ENCODE results near the gene TRAK1.

TRAK1 gene

GRCh38 chr3:42267878-42268277, 176.7 kb downstream of the TRAK1 start:
- no peak for DNase-seq (ENCODE audit: low read depth)
- TF ChIP-seq, protein P1, sequence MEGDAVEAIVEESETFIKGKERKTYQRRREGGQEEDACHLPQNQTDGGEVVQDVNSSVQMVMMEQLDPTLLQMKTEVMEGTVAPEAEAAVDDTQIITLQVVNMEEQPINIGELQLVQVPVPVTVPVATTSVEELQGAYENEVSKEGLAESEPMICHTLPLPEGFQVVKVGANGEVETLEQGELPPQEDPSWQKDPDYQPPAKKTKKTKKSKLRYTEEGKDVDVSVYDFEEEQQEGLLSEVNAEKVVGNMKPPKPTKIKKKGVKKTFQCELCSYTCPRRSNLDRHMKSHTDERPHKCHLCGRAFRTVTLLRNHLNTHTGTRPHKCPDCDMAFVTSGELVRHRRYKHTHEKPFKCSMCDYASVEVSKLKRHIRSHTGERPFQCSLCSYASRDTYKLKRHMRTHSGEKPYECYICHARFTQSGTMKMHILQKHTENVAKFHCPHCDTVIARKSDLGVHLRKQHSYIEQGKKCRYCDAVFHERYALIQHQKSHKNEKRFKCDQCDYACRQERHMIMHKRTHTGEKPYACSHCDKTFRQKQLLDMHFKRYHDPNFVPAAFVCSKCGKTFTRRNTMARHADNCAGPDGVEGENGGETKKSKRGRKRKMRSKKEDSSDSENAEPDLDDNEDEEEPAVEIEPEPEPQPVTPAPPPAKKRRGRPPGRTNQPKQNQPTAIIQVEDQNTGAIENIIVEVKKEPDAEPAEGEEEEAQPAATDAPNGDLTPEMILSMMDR (IDR thresholded peaks at IDR 0.05; ENCODE audit: insufficient read depth, low read depth, low read length, missing control alignments) = no peak
- no peak overlapping the region for H3K4me3 ChIP-seq (ENCODE audit: low read length)

GRCh38 chr3:42269647-42270046, 178.5 kb downstream of the TRAK1 start:
- DNase-seq (ENCODE audit: low read depth) = no peak
- TF ChIP-seq, protein P1 (IDR thresholded peaks at IDR 0.05; ENCODE audit: insufficient read depth, low read depth, low read length, missing control alignments) = no peak

GRCh38 chr3:42270561-42270960, 179.4 kb downstream of the TRAK1 start:
- TF ChIP-seq, protein P1 (IDR thresholded peaks at IDR 0.05; ENCODE audit: insufficient read depth, low read depth, low read length, missing control alignments) = no peak
- no peak for DNase-seq (ENCODE audit: low read depth)
- no peak overlapping the region for H3K4me3 ChIP-seq (ENCODE audit: low read length)

More at GRCh38 chr3:42269647-42270046, 178.5 kb downstream of the TRAK1 start:
- H3K4me3 ChIP-seq (ENCODE audit: low read length) = no peak overlapping the region

DNA sequence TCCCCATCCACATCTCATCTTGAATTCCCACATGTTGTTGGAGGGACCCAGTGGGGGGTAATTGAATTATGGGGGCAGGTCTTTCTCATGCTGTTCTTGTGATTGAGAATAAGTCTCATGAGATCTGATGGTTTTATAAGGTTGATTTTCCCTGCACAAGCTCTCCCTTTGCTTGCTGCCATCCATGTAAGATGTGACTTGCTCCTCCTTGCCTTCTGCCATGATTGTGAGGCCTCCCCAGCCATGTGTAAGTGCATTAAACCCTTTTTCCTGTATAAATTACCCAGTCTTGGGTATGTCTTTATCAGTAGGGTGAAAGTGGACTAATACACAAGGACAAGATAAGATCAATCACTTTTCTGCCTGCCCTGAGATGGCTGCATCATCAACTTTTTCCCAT, 180.6 kb downstream of the TRAK1 start:
- H3K4me3 ChIP-seq (ENCODE audit: low read length) = no peak overlapping the region
- no peak for DNase-seq (ENCODE audit: low read depth)
- TF ChIP-seq, protein P1 (IDR thresholded peaks at IDR 0.05; ENCODE audit: insufficient read depth, low read depth, low read length, missing control alignments) = no peak

DNA sequence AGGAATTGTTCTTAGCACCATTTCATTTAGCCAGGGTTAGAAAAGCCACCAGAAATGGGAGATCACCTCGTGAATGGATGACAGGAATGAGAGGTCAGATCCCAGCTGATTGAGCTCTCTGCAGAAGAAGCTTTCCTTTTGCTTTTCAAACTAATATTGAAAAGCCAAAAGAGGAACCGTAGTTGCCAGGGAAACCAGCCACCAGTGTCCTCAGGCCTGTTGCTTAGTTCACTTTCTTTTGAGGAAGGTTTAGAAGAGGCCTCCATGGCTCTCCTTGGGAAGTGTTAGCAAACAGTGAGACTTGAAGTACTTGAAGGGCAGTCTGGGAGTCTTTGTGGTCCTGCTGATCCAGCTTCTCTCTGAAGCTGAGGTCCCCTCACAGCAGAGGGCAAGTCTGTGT, 182.2 kb downstream of the TRAK1 start:
- TF ChIP-seq, protein P1 (IDR thresholded peaks at IDR 0.05; ENCODE audit: insufficient read depth, low read depth, low read length, missing control alignments) = no peak
- H3K4me3 ChIP-seq (ENCODE audit: low read length) = no peak overlapping the region
- DNase-seq (ENCODE audit: low read depth) = no peak

DNA sequence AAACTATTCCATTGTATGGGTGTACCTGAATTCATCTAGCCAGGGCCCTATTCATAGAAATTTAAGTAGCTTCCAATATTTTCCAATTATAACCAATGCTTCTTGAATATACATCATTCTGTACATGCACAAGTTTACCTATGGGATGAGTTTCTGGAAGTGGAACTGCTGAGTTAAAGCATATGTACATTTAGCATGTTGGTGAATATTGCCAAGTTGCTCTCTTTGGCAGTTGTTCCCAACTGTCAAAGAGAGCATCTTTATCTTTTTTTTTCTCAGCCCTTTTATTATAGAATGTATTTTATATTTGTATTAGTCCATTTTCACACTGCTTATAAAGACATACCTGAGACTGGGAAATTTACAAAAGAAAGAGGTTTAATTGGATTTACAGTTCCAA, 183.1 kb downstream of the TRAK1 start:
- DNase-seq (ENCODE audit: low read depth) = no peak
- TF ChIP-seq, protein P1 (IDR thresholded peaks at IDR 0.05; ENCODE audit: insufficient read depth, low read depth, low read length, missing control alignments) = no peak
- no peak overlapping the region for H3K4me3 ChIP-seq (ENCODE audit: low read length)

GRCh38 chr3:42275217-42275616, 184.1 kb downstream of the TRAK1 start:
- DNase-seq (ENCODE audit: low read depth) = no peak

More at GRCh38 chr3:42275217-42275616, 184.1 kb downstream of the TRAK1 start:
- H3K4me3 ChIP-seq (ENCODE audit: low read length) = no peak overlapping the region
- TF ChIP-seq, protein P1 (IDR thresholded peaks at IDR 0.05; ENCODE audit: insufficient read depth, low read depth, low read length, missing control alignments) = no peak

Measured in epithelial cell of esophagus (primary cell).